GOT3 (cell line): ENCODE data around the gene PCSK6.
"Not testable (repeated sequence)": the region's sequence is repeated elsewhere in the genome, so short reads cannot be mapped to it uniquely, and the experiment has no call there.

Source experiments
- DNase-seq: peaks from one replicate; lab custom pipeline; 2025; ENCODE audit warnings: mixed read lengths; lab: John Stamatoyannopoulos, UW

Gene PCSK6

GRCh38 chr15:101356512-101357172 is 132.9 kb downstream of the PCSK6 start:
- not testable (repeated sequence) for DNase-seq

- no peak for DNase-seq
Measured at GRCh38 chr15:101355678-101356464, 133.6 kb downstream of the PCSK6 start.

DNA sequence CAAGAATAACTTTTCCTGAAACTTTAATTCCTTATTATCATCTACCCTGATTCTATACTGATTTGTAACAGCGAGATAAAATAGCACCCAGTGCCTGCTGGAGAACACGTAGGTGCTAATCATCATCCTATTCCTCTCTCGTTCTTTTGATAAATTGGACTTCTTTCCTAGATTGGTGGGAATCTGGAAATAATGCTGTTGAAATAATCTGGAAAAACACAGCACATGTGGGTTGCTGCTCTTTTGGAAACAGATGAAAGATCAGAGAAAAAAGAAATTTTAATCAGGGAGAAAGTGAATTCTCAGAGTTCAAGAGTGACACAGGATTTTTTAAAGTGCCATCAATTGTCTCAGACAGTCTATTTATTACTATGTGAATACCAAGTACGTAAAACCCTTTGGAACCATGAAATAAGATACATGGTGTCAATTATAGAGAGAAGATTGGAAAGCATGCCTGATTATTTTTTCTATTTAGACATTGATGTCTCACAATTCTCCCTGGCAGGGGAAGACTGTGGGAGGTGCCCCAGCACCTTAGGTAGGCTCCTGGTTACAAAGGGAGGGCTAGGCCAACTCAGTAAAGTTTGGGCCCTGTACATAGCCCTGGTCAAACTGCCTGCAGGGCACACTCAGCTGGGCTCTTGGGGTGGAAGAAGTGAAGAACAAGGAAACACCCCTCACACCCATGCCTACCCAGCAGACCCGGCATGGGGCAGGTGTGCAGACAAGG is 134.4 kb downstream of the PCSK6 start:
- no peak for DNase-seq

- DNase-seq: no peak
Measured at GRCh38 chr15:101353240-101353639, 136.3 kb downstream of the PCSK6 start.

- DNase-seq: no peak
Measured at GRCh38 chr15:101351736-101352135, 137.8 kb downstream of the PCSK6 start.

- no peak for DNase-seq
Measured at GRCh38 chr15:101349047-101349951, 140.2 kb downstream of the PCSK6 start.

DNA sequence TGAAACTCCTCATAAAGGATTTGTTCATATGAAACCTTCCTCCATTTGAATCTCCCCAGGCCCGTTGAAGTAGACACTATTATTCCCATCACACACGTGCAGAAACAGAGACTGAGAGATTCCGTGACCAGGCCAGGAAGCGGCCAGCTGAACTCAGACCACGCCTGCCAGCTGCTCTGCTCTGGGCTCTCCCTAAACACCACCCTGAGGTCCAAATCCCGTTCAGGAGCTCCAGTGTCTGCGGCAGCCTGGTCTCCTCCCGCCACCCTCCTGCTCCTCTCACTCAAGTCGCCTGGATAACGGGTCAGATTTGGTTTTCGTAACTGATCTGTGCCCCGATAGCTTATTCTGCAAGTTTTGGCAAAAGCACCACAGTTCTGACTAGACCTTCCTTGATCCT is 140.9 kb downstream of the PCSK6 start:
- DNase-seq: no peak

GRCh38 chr15:101348015-101348414 is 141.5 kb downstream of the PCSK6 start:
- DNase-seq: no peak

GRCh38 chr15:101347454-101347853 is 142.1 kb downstream of the PCSK6 start:
- DNase-seq: no peak

- no peak for DNase-seq
Measured at GRCh38 chr15:101346928-101347327, 142.6 kb downstream of the PCSK6 start.

DNA sequence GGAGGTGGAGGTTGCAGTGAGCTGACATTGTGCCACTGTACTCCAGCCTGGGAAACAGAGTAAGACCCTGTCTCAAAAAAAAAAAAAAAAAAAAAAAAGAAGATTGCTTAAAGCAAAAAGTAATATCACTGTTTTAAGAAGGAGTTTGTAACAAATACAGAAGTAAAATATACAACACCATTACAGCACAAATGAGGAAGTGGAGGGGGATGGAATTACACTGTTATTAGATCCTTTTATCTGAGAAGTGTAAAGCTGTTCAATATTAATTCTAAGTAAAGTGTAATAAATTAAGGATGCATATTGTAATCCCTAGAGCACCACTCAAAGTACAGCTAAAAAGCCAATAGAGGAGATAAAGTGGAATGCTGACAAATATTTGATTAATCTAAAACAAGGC is 147.5 kb downstream of the PCSK6 start:
- DNase-seq: no peak

DNA sequence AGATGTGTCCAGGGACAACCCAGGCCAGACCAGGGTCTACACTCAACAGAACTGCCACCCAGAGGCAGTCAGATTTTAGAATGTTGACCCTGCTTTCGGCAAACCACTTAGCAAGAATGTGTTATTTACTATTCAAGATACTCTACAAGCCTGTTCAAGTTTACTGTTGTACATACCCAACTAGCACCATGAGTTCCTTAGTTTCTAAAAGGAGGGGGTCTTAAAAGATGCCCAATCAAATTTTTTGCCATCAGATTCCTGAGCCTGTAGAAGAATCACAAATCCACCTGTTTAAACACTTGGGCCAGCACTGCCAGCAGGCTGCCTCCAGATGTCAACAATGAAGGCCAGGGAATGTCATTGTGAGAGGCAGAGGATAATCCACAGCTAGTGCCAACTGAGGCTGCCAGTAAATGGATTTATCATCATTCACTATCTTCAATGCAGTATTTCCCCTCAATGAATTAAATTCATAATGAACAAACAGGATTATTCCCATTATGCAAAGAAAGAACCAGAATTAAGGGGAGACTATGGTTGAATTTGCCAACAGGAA is 150.9 kb downstream of the PCSK6 start:
- no peak for DNase-seq

- DNase-seq: no peak
Measured at GRCh38 chr15:101337976-101338375, 151.5 kb downstream of the PCSK6 start.

GRCh38 chr15:101333907-101334789 is 155.4 kb downstream of the PCSK6 start:
- DNase-seq: not testable (repeated sequence)

DNA sequence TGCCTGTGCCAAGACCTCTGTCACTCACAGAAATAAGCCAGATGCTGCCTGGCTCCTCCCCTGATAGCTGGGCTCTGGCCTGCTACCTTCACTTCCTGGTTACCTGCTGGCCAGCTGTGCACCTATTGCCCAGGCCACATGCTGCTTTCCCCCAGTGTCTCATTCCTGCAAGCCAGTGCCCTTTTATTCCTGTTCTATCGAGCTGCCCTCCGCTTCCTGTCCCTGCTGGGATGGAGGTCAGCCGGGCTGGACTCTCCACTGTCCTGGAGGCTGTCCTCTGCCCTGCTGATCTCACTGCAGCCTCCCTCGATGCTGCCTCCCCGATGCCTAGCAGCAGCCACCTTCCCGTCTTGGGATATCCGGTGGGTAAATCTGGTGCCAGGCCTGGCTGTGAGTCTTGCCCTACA is 157.4 kb downstream of the PCSK6 start:
- DNase-seq: no peak

DNA sequence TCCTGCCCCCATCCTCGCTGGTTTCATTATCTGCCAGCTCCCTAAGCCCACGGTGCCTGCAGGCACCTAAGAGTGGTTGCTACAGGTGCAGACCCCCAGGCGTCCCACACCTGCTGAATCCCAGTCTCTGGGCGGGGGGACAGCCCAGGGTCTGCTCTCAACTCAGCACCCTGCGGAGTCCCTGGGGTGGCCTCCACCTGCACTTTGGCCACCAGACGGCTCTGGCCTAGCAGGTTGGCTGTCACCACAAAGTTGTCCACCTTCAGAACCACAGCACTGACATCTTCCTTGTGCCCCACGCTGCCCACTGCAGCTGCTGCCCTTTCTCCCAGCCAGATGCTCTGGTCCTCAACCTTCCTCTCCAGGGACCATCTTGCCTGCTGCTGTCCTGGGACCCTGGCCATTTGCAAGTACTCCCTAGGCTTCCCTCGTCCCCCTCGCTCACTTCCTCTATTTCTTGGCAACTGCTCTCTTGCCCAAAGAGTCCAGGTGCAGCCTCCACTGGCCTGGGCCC is 159.6 kb downstream of the PCSK6 start:
- DNase-seq: no peak

- no peak for DNase-seq
Measured at GRCh38 chr15:101329309-101329863, 160.1 kb downstream of the PCSK6 start.

GRCh38 chr15:101328001-101328400 is 161.5 kb downstream of the PCSK6 start:
- no peak for DNase-seq

DNA sequence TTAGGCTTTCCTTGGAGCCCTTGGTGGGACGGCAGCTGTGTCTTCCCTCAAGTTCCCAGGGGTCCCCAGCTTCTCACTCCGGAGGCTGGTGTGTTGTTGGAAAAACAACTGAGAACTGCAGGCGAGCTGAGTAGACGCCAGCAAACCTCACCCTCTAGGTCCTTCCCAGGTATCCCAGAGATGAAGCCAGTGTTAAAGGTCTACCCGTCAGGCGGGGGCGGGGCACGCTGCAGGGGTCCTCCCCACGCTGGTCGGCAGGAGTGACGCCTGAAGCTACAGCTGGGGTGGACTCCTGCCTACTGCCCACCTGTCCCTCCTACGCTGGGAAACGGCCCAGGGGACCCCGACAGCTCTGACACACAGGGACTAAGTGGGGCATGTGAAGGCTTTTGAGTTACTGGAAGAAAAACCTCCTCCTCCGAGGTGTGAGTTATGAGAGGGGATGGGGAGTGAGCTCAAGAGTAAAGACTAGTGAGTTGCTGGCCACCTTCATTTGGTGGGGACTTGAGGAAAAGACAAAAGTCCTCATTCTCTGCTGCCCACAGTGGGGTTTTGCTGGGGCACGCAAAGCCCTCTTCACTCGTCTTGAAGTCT is 162.3 kb downstream of the PCSK6 start:
- DNase-seq: no peak
